Astrocyte (in vitro differentiated cells and primary cell): ENCODE data around the gene CHEK2.

Experiments used
- CTCF ChIP-seq: IDR thresholded peaks from 2 replicates; pipeline ENCODE4 v1.5.1; 2011; ENCODE audit warnings: low read depth, mild to moderate bottlenecking, inconsistent platforms, low read length, moderate library complexity; ENCODE audit not compliant: insufficient read depth
- EZH2 ChIP-seq: IDR thresholded peaks from 2 replicates; pipeline ENCODE4 v1.6.1; 2012; ENCODE audit warnings: mild to moderate bottlenecking, low read length, inconsistent platforms; ENCODE audit not compliant: insufficient read depth

DNA sequence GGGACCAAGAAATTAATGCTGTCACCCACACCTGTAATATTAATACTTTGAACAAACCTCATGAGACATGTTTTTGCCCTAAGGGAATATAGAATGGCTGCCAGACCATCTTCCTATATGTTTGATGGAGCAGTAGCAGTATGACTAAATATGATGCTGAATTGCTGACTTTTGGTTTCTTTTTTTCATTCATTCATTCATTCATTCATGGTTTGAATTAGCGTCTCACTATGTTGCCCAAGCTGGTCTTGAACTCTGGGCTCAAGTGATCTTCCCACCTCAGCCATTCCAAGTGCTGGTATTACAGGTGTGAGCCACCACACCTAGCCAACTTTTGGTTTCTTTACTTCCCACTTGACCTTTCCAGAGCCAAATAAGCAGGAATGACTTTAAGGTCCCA, 38.7 kb upstream of the CHEK2 start:
- TF ChIP-seq CTCF (no peak), EZH2 (no peak)
